ENCODE data around the gene CWC15. TPM values are rescaled to one million over a fixed set of nuclear protein-coding genes. Genes with fewer than 3 reads are reported as not detected.
"Not testable (repeated sequence)": the region's sequence is repeated elsewhere in the genome, so short reads cannot be mapped to it uniquely, and the experiment has no call there.

The CWC15 gene
- polyA plus RNA-seq, 3 donors = 29.3 to 56.3 (median 35.3) TPM

DNA sequence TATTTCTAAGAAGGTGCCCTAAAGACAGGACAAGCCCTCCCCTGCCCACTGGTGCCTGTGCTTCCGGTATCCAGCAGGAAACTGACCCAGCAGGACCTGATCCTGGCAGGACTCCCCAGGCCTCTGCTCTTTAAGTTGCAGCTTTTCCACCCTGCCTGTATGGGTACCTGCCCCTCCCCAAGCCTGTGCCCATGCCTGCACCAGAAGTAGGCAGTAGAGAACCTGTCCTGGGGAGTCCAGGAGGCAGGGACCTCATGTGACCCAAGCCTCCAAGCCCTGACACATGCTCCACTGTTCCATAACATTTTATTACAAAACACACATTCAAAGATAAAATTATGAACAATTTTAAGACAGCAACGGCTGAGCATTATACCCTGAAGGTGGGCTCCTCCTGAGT lies 14.2 kb downstream of the CWC15 start:
- WGBS, 3 donors = 83 to 91% (median 90%) methylated on average over 2 of the region's 2 CpGs
- no peak overlapping the region for H3K27ac ChIP-seq (ENCODE audit: low read depth, low read length)

DNA sequence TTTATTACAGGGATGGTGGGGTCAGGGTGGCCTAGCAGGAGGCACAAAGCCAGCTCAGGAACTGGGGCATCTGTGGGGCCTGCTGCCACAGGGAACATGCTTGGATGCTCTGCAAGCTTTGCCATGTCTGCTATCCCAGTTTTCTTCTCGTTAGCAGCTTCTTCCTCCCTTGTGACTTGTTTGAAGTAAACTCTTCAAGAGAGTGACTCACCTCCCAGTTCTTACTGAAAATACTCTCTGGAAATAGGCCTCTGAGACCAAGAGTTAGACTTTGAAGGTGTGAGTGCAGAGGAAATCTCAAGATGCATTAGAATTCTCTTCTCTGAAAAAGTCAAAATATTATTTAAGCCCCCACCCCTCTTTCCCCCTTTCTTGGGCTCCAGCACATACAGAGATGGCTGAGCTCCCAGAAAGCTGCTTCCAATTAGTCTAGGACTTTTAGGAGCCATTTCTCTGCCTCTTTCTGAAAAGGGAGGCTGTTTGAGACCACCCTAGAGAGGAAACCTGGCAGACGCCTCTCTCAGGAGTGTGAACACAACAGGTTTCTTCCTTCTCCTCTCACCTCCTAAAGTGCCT lies 15.1 kb downstream of the CWC15 start:
- no peak overlapping the region for H3K27ac ChIP-seq (ENCODE audit: low read depth, low read length)
- WGBS, 3 donors = 35 to 60% (median 47%) methylated on average over 2 of the region's 2 CpGs

DNA sequence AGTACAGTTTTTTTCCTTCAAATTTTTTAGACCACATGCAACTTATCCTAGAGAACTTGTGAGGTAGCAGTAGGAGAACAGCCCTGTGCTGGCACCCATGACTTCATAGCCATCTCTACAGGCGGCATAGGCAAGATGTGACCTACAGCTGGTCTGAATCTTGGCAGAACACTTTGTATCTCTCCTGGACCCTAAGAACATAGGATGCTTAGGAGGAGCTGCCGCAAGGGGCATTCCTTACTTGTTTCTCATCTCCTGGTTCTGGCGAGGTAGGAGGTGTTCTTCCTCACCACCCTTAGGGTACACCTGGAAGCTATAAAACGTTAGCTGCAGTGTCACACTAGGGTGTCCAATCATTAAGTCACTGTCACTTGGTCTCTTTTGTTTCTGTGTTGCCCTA lies 16.4 kb downstream of the CWC15 start:
- 58 to 66% (median 65%) methylated on average over 4 of the region's 4 CpGs for WGBS, 3 donors
- H3K27ac ChIP-seq (ENCODE audit: low read depth, low read length) = no peak overlapping the region

DNA sequence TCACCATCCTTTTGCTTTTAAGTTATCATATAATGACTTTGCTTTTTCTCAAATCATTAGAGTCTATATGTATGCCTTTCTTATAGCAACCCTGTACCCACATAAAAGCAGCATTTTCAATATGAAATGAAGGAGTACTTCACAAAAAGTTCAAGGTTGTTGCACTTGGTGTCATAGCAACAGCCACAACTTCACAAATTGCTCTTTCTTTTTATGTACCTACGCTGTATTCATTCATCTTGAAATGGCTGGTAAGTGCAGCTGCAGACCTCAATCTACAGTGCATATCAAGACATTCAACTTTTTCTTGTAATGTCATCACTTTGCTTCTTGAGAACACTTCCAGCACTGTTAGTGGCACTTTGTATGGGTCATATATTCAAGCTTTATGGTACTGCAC lies 18.6 kb downstream of the CWC15 start:
- 67 to 97% (median 87%) methylated on average over 1 of the region's 1 CpG for WGBS, 3 donors
- H3K27ac ChIP-seq (ENCODE audit: low read depth, low read length) = no peak overlapping the region

DNA sequence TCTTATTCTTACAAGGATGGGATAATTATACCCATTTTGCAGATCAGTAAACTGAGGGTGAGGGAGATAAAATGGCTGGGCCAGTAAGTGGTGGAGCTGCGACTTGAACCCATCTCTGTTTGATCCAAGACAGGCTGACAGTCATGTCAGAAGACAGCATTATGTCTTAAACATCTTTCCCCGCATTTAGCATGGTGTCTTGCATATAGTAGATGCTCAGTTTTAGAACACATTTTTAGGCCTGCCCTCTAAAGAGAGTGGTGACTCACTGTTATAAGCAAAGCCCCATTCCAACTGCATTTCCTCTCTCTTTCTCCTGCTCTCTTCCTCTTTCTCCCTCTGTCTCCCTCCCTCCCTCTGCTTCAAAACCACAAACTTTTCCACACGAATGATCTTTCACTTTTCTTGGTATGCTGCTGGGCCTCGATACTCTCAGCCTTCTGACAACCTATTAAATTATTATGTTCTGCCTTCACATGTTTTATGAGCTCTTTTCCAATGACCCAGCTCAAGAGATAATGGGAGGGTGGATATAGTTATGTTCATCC lies 25.2 kb downstream of the CWC15 start:
- H3K27ac ChIP-seq (ENCODE audit: low read depth, low read length) = no peak overlapping the region
- 54 to 74% (median 59%) methylated on average over 4 of the region's 4 CpGs for WGBS, 3 donors

DNA sequence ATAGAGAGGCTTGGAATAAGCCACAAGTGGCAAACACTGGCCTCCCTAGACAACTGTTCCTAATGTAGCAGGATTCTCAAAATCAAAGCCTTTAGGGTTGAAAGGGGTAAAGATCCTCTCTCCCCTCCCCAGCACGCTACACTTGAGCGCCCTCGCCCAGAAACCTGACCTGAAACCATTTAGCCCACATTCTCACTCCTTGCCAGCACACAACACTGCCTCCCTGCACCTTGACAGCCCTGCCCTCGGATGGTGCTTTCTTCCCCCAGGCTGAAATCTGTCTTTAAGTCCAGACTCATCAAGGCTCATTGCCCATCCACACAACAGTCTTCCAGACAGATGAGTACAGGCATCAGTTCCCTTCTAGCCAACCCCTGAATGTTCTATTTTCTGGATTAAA lies 26.5 kb downstream of the CWC15 start:
- 76 to 89% (median 80%) methylated on average over 4 of the region's 4 CpGs for WGBS, 3 donors
- no peak overlapping the region for H3K27ac ChIP-seq (ENCODE audit: low read depth, low read length)

DNA sequence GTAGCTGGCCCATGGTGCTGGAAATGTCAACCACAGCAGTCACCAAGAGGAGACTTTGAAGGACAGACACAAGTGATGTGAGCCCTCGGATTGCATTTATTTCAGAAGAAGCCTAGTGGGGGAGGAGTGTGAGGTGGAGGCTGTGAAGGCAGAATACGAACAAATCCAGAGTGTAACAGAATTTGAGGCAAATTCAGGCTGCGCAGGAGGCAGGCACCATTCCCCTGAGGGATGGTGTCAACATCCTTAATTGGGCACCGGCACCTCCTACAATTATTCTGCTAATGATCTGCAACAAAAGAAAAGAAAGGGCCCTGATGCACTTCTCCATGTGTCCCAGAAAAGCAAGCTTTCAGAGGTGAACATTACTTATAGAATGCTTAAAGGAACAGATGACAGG lies 32.2 kb downstream of the CWC15 start:
- H3K27ac ChIP-seq (ENCODE audit: low read depth, low read length) = no peak overlapping the region
- 73 to 84% (median 81%) methylated on average over 4 of the region's 4 CpGs for WGBS, 3 donors

DNA sequence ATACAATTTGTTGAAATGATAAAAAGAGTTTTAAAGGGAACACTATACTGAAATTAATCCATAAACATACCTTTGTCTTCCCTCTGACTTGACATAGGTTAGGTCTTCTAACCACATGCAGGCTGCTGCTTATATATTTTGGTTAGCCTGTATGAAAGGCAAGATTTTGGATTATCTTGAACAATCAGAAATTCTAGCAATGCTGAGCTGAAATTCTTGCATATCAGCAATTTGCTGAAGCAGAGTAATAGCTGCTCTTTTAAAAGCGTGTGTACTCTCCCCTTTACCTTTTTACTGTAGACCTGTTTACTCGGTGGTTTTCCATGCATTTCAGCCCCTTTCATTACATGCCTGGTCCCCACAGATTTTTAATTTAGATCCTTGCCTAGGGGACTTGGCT lies 34.0 kb downstream of the CWC15 start:
- H3K27ac ChIP-seq (ENCODE audit: low read depth, low read length) = no peak overlapping the region
- 91 to 98% (median 95%) methylated on average over 2 of the region's 2 CpGs for WGBS, 3 donors

DNA sequence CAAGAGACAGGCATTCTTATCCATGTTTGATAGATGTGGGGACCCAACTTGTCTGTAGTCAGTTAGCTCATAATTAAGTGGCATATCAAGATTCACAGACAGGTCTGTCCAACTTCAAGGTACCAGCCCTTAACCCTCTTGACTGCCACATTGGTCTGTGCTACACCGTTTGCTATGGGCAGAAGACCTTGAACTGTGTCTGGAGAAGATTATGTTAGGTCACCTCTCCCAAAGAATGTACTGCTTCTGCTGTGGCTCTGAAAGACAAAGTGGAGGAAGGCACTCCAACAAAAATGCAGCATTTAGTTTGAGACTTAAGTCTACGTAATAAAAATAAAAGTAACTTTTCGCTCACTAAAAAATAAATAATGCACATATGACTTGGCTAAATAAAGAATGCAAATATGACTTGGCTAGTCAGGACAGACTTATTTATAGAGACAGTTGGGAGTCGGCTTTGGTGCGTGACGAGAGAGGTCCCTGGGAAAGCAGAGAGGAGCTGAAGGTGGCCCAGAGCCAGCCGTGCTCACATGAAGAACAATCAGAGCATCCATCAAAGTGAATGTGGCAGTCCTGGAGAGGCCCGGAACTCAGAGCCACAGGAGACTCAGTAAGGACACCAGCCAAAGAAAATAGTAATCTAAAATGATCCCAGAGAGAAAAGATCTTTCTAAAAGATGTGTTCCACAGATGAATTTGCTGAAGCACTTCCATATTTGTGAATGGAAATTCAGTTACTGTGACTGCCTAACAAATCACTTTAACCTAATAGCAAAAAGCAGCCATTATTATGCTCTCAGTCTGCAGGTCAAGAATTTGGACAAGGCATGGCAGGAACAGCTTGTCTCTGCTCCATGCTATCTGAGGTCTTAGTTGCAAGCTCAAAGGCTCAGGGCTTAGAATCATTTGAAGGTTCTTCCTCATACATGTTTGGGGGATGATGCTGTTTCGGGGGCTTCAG lies 35.0 kb downstream of the CWC15 start:
- no peak overlapping the region for H3K27ac ChIP-seq (ENCODE audit: low read depth, low read length)
- WGBS, 3 donors = 33 to 57% (median 43%) methylated on average over 9 of the region's 9 CpGs

DNA sequence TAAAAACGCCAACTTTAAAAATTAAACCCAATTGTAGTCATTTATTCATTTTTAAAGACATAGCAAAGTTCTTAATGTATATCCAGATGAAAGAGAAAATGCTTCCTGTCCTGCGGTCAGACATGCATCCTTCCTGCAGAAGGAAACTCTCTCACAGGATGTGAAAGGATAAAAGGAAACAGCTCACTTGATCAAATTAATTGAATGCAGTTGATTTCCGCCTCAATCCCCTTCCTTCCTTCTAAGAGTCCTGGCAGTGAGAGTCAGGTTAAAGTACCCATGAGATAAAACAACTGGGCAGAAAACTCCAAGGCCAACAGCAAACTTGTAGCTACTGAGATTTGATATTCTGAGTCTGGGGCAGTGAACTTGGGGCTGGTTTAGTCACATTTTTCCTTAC lies 38.5 kb downstream of the CWC15 start:
- 60 to 68% (median 67%) methylated on average over 3 of the region's 3 CpGs for WGBS, 3 donors
- no peak overlapping the region for H3K27ac ChIP-seq (ENCODE audit: low read depth, low read length)

DNA sequence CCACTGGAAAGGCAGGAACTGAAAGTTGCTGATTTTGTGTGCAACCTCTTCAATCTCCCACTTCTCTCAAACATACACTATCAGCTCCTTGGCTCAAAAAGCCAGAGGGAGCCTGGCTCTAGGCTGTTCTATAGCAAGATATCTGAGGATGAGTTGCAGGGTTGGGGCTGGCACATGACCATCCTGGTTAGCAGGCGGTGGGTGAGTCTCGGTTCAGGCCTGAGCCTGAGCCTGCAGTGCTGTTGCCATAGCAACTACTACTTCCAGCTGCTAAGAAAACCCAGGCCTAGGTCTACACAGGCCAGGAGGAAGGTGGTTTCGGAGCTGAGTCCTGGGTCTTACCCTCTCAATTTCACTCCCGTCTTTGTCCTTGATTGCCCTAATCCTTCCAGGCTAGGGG lies 39.0 kb downstream of the CWC15 start:
- WGBS, 3 donors = 72 to 76% (median 75%) methylated on average over 4 of the region's 4 CpGs
- no peak overlapping the region for H3K27ac ChIP-seq (ENCODE audit: low read depth, low read length)

DNA sequence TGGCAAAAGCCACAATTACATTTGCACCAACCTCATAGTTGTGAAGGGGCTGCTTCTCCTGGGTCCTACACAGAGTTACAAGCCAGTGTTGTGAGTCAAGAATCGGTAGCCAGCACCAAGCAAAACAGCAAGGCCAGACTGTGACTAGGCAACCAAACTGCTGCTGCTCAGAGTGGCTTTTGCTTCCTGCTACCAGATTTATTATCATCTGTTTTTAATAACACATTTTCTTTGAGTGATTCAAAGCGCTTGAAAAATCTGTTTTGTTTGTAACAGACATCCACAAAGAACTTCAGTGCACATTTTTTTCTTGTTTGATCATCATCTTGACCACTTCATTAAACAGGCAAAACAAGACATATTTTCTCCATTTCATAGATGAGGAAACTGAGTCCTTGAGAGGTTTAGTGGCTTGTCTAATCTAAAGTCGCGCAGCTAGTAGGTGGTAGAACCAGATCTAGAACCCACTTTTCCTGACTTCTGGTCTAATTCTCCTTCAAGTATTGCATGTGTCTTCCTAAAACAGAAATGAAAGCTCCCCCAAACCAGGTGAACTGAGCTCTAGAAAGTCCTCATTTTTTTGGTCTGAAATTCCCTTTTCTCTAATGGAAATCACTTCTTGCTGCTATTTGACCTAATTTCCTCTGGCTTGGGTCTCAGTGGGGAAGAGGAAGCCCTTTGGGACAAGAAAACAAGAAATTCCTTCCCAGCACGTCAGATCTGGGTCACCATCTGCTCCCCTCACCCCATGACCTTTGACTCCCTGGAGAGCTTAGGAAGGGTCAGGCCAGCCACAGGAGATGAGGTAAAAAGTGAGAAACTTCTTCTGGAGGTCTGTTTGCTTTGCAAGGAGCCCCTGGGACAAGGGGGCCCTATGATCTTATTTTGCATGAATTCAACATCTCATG lies 39.9 kb downstream of the CWC15 start:
- no peak overlapping the region for H3K27ac ChIP-seq (ENCODE audit: low read depth, low read length)
- WGBS, 3 donors = 46 to 66% (median 50%) methylated on average over 5 of the region's 5 CpGs

DNA sequence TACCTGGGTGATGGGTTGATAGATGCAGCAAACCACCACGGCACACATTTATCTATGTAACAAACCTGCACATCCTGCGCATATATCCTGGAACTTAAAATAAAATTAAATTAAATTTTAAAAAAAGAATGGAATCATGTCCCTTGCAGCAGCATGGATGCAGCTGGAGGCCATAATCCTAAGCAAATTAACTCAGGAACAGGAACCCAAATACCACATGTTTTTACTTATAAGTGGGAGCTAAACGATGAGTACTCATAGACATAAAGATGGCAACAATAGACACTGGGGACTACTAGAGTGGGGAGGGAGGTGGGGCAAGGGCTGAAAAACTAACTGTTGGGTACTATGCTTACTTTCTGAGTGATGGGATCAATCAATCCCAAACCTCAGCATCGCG lies 40.9 kb downstream of the CWC15 start:
- H3K27ac ChIP-seq (ENCODE audit: low read depth, low read length) = no peak overlapping the region
- 92 to 97% (median 94%) methylated on average over 5 of the region's 5 CpGs for WGBS, 3 donors

DNA sequence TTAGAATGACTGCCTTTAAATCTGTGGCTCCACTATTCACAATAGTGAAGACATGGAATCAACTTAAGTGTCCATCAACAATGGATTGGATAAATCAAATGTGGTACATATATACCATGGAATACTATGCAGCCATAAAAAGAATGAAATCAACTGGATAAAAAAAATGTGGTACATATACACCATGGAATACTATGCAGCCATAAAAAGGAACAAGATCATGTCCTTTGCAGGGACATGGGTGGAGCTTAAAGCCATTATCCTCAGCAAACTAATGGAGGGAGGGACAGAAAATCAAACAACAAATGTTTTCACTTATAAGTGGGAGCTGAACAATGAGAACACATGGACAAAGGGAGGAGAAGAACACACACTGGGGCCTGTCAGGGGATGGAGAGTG lies 41.3 kb downstream of the CWC15 start:
- not testable (repeated sequence) for H3K27ac ChIP-seq (ENCODE audit: low read depth, low read length)

DNA sequence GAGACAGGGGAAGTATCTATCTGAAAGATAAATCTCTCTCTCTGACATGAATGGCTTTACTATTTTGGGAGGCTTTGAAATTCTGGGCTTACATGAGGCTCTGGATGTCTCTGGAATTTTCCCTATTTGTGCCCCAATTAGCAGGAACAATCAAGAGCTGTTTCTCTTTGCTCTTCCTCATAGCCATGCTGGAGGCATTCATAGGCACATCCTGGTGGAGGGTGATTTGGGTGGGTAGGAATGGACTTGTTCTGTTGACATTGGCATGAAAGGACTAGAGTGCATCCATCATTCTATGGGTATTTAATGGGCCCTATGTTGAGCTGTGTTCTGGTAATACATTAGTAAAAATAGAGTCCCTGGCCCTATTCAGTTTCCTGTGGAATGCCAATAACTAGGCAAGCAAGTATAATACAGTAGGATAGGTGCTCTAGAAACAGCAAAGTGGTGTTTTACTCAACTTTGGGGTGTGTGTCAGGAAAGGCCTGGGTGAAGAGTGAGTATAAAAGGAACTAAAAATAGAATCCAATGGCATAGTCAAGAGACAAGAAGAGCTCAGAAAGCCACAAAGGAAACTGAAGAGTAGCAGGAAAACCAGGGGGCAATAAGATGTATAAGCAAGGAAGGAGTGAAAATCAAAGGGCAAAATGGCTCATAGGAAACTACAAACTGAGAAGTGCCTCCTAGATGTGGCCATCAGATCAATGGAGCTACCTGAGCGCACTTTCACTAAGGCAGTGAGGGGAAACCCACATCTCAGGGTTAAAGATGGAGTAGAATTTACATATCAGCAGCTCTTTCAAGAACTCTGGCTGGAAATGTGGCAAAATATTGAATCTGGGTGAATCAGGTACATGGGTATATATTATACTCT lies 45.0 kb downstream of the CWC15 start:
- WGBS, 3 donors = 93 to 96% (median 94%) methylated on average over 1 of the region's 1 CpG
- H3K27ac ChIP-seq (ENCODE audit: low read depth, low read length) = no peak overlapping the region

DNA sequence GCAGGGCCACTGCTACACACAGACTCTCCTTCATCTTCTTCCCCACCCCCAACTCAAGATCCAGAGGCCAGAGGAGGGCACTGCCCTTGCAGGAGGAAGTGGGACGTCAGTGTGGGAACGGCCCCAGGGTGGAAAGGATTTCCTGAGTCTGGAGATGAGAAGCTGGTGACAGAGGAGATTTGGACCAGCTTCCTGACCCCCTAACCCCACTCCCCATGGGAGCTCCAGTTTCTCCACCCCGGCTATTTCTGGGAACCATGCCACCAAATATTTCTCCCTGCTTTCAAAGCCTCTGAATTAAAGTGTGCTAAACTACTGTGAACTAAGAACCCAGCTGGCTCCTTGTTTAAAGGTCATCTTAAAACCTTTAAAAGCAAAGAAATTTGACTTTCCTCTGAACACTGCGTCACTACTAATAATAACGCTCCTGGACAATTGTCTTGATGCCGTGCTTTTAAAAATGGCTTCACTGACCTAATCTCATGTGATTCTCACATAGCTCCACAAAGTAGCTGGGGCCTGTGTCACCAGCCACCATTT lies 46.6 kb downstream of the CWC15 start:
- no peak overlapping the region for H3K27ac ChIP-seq (ENCODE audit: low read depth, low read length)
- 11 to 27% (median 11%) methylated on average over 6 of the region's 6 CpGs for WGBS, 3 donors

DNA sequence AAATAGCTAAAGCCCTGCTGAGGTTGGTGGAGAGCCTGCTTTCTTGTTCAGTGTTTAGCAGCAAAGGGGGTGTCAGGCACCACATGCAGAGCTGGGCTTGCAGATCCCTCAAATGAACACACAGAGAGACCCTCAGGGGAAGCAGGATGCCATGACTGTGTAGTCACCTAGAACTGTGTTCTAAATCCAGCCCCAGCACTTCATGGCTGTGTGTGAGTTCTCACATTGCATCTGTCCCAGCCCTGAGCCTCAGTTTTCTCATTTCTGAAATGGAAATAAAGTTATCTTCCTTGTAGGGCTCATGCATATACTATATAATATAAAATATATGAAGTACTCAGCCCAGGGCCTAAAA lies 47.1 kb downstream of the CWC15 start:
- no peak overlapping the region for H3K27ac ChIP-seq (ENCODE audit: low read depth, low read length)
